GM23338 (cell line): ENCODE results near the gene MORC1.
A peak's percentile ranks its signal among the peaks of the same experiment; 100 is the strongest.

Experiments used
- CREB1 ChIP-seq: fragments of 250-450 bp; sonication (Bioruptor Pico); IDR thresholded peaks from 2 replicates; pipeline ENCODE4 v1.5.0; 2020; ENCODE audit warnings: low read depth, mild to moderate bottlenecking, moderate library complexity
- EZH2 ChIP-seq: fragments of 200-600 bp; sonication (generic); IDR thresholded peaks from one replicate; pipeline ENCODE4 v1.8.0; 2017; ENCODE audit warnings: antibody characterized with exemption, mild to moderate bottlenecking, low read depth; ENCODE audit not compliant: unreplicated experiment
- EZH2phosphoT487 ChIP-seq: fragments of 200-600 bp; sonication (generic); IDR thresholded peaks from one replicate; pipeline ENCODE4 v1.8.1; 2018; ENCODE audit warnings: antibody characterized with exemption; ENCODE audit not compliant: unreplicated experiment
- NANOG ChIP-seq: IDR thresholded peaks from 2 replicates; pipeline ENCODE4 v1.6.1; 2016; ENCODE audit warnings: antibody characterized with exemption, borderline replicate concordance
- TF ChIP-seq, protein P1 (sequence below): IDR thresholded peaks from one replicate; pipeline ENCODE4 v1.6.1; 2018; ENCODE audit warnings: antibody characterized with exemption; ENCODE audit not compliant: unreplicated experiment
- TF ChIP-seq, protein P2 (sequence below), 2 experiments: fragments of 200-600 bp in 1 of 2; sonication (generic) in 1 of 2; conservative IDR thresholded peaks; 2 replicates each; pipeline versions ENCODE4 v1.5.1 to v1.6.1; 2016 to 2017; ENCODE audit warnings: antibody characterized with exemption in 2 of 2, low read depth in 2 of 2, mild to moderate bottlenecking in 2 of 2, moderate library complexity in 1 of 2

DNA sequence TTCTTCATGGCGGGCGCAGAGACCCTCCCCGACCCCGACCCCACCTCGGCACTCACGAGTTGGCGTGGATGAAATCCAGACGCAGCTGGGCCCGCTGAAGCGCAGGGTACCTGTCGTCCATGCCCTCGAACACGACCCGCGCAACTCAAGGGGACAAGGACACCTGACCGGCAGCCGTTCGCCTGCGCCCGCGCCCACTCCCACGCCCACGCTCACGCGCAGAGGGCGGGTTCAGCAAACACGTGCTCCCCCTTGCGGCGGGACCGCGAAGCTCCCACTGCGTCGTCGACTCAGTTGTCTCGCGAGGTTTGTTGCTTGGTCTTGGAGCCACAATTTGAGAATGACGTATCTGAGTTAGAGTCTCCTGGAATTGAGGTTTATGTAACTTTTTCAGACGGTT, at the start of gene MORC1:
- TF ChIP-seq, protein P1, sequence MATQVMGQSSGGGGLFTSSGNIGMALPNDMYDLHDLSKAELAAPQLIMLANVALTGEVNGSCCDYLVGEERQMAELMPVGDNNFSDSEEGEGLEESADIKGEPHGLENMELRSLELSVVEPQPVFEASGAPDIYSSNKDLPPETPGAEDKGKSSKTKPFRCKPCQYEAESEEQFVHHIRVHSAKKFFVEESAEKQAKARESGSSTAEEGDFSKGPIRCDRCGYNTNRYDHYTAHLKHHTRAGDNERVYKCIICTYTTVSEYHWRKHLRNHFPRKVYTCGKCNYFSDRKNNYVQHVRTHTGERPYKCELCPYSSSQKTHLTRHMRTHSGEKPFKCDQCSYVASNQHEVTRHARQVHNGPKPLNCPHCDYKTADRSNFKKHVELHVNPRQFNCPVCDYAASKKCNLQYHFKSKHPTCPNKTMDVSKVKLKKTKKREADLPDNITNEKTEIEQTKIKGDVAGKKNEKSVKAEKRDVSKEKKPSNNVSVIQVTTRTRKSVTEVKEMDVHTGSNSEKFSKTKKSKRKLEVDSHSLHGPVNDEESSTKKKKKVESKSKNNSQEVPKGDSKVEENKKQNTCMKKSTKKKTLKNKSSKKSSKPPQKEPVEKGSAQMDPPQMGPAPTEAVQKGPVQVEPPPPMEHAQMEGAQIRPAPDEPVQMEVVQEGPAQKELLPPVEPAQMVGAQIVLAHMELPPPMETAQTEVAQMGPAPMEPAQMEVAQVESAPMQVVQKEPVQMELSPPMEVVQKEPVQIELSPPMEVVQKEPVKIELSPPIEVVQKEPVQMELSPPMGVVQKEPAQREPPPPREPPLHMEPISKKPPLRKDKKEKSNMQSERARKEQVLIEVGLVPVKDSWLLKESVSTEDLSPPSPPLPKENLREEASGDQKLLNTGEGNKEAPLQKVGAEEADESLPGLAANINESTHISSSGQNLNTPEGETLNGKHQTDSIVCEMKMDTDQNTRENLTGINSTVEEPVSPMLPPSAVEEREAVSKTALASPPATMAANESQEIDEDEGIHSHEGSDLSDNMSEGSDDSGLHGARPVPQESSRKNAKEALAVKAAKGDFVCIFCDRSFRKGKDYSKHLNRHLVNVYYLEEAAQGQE = no peak
- TF ChIP-seq, protein P2, sequence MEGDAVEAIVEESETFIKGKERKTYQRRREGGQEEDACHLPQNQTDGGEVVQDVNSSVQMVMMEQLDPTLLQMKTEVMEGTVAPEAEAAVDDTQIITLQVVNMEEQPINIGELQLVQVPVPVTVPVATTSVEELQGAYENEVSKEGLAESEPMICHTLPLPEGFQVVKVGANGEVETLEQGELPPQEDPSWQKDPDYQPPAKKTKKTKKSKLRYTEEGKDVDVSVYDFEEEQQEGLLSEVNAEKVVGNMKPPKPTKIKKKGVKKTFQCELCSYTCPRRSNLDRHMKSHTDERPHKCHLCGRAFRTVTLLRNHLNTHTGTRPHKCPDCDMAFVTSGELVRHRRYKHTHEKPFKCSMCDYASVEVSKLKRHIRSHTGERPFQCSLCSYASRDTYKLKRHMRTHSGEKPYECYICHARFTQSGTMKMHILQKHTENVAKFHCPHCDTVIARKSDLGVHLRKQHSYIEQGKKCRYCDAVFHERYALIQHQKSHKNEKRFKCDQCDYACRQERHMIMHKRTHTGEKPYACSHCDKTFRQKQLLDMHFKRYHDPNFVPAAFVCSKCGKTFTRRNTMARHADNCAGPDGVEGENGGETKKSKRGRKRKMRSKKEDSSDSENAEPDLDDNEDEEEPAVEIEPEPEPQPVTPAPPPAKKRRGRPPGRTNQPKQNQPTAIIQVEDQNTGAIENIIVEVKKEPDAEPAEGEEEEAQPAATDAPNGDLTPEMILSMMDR (conservative IDR thresholded peaks at IDR 0.05; ENCODE audit: low read depth in 2 of 2) = peak; percentile 11 to 44; a peak in 2 of 4 replicates
- TF ChIP-seq EZH2 = no peak
- TF ChIP-seq CREB1 (CRISPR knock-in tag) = no peak
- no peak for TF ChIP-seq NANOG
- no peak for TF ChIP-seq EZH2phosphoT487
